ENCODE results near the gene SLC5A10.

GRCh38 chr17:18968945-18969887 is 17.3 kb downstream of the SLC5A10 start:
- TF ChIP-seq POLR2A (IDR thresholded peaks at IDR 0.05) (no peak), CTCF (IDR thresholded peaks at IDR 0.05) (no peak)
